ENCODE results near the gene CRYAA.

The CRYAA gene

DNA sequence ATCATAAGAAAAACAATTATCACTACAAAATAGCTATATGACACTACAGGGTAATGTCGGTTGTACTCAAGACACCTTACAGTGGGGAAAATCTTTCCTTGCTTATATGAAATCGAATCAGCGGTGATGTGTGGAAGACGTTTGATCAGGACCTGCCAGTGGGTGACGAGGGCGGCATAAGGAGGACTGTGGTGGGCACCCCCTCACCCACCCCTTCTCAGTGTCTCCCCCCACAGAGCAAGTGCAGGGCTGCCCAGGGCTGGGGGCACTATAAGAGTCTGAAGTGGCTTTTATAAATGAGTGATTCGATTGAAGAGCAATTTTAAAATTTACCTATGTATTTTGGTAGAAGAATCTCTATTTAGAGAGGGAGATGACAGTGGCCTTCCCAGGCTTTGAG, 35.8 kb downstream of the CRYAA start:
- no peak for DNase-seq

DNA sequence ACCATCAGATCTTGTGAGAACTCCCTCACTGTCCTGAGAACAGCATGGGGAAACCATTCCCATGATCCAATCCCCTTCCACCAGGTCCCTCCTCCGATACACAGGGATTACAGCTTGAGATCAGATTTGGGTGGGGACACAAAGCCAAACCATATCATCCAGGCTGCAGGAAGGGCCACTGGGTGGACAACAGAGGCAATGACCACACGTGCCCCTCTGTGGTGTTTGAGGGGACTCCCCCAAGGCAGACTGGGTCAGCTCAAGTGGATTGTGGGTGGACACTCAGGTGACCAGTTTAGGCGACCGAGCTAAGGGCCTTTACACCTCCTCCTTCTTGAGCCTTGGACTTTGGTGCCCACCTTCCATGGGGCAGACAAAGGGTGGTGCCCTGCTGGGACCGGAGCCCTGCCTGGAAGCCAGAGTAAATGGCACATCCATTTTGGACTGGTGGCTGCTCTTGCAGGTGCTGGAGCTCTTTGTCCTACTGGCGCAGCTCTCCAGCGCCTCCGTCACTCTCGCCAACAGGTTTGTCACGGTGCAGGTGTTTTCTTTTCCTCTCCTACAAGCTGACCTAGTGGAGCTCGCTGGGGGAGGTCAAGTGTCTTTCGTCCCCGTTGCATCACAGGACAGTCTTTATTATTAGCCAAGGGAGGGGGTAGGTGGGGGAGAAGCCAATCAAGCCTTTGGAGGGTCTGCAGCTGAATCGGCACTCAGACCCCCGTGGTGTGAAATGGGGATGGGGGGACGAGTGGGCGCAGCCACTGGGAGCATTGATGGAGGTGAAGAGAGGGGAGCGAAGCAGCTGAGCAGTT, 37.6 kb downstream of the CRYAA start:
- DNase-seq = no peak

- no peak for DNase-seq
These were observed 38.2 kb downstream of the CRYAA start for GRCh38 chr21:43207043-43207315.

GRCh38 chr21:43207868-43208267, 39.1 kb downstream of the CRYAA start:
- no peak for DNase-seq

- DNase-seq = no peak
These were observed 39.9 kb downstream of the CRYAA start for GRCh38 chr21:43208561-43209332.

DNA sequence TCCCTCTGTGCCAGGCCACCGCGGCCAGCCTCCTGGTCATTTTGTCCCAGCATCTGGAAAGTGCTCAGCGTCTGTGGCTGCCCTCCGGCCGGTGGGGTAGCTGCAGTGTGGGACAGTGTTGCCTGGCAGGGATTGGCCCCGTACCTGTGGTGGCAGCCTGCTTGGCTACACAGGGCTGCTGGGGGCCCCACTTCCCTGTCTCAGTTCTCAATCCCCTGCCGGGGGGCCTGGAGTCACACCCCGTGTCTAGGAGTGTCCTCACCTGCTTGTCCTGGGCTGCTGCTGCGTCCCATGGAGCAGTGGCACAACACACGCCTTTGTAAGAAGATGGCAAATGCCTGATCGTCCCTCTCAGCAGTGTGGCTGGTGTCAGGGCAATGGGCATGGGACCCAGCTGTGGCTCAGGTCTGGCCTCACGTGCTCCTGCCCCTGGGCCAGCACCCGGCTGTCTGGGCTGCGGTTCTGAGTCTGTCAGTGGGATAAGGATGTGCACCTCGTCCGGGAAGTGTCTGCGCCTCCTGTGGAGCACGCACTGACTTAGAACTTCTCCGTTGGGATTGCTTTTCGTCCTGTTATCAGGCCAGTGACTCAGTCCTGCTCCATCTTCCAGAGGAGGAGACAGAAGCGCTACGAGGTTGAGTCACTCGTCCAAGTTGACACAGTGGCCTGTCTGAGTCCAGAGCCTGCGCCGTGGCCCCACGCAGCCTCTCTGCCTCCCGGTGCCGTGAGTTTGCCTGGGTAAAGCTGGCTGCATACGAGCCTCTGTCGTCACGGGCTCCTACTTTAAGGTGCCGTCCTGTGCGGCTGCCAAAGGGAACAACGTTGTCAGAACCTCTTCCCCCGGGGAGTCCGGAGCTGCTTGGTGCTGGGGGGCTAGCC, 41.0 kb downstream of the CRYAA start:
- DNase-seq = no peak

GRCh38 chr21:43210454-43211071, 41.8 kb downstream of the CRYAA start:
- DNase-seq = no peak

DNA sequence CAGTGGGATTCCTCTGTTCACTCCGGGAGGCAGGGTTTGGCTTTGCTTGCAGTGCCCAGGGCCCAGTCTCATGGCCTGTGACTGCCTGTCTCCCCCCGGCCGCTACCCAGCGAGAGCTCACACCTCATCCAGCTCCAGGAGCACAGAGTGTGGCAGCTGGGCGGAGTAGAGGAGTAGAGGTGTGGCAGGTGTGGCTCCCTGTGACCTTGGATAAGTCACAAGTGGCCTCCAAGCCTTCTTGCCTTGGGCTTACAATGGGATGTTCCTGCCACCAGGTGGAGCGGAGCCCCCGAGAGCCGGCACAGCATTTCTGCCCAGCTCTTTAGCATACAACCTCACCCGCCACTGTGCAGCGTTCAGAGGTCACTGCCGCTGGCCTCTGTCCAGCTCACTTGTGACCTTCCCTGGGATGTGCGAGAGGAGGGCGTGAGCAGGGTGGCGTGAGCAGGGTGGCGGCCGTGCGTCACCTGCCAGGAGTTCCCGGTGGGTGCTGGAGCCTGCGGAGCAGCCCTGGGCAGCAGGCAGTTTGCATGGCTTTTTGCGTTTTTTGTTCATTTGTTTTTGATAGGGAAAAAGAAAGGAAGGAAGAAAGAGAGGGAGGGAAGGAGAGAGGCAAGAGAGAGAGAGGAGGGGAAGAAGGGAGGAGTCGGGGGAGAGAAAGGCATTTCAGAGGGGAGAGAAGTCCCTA, 42.4 kb downstream of the CRYAA start:
- no peak for DNase-seq

DNA sequence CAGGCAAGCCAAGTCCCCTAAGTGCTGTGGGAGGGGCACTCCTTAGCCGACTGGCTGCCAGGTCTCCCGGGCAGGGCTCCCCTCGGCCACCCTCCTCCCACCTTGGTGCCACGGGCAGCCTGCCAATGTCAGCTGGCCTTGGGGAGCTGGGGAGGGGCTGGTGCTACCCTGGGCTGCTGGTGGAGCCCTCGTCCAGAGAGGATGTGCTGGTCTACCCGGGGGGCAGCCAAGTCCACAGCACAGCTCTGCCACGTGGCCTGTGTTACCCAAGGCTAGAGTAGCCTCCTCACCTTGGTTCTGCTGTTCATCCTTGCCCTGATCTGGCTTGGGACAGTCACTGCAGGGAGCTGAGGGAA, 42.9 kb downstream of the CRYAA start:
- no peak for DNase-seq
